Measurements from ENCODE around the gene NUP58. TPM values are rescaled to one million over a fixed set of nuclear protein-coding genes. Genes with fewer than 3 reads are reported as not detected.

Gene NUP58
- total and polyA plus RNA-seq, 9 of the 15 experiments (the other 6 are each of a cell fraction or from before 2014, with no cell fraction given) = 12.5 to 98.0 (median 42.6) TPM

GRCh38 chr13:25301347-25302113, at the start of gene NUP58 (continued):
- peak; percentile 75 for TF ChIP-seq E2F8 (IDR thresholded peaks at IDR 0.05; ENCODE audit: low read depth, partially characterized antibody)
- TF ChIP-seq, protein P1, sequence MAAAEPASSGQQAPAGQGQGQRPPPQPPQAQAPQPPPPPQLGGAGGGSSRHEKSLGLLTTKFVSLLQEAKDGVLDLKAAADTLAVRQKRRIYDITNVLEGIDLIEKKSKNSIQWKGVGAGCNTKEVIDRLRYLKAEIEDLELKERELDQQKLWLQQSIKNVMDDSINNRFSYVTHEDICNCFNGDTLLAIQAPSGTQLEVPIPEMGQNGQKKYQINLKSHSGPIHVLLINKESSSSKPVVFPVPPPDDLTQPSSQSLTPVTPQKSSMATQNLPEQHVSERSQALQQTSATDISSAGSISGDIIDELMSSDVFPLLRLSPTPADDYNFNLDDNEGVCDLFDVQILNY (CRISPR knock-in tag; IDR thresholded peaks at IDR 0.05) = no peak
- no peak for TF ChIP-seq ZKSCAN8 (CRISPR knock-in tag; IDR thresholded peaks at IDR 0.05)
- no peak for TF ChIP-seq KDM4B (IDR thresholded peaks at IDR 0.05; ENCODE audit: borderline replicate concordance in 2 of 2, low read depth in 1 of 2)
- no peak for TF ChIP-seq TEAD2 (tag; IDR thresholded peaks at IDR 0.05)
- TF ChIP-seq ATF7 (IDR thresholded peaks at IDR 0.05) = peak; percentile 69
- TF ChIP-seq PTBP1 (IDR thresholded peaks at IDR 0.05; ENCODE audit: low read depth, low read length) = no peak
- no peak for TF ChIP-seq ZBTB43 (CRISPR knock-in tag; IDR thresholded peaks at IDR 0.05)
- TF ChIP-seq SMAD4 (CRISPR knock-in tag; conservative IDR thresholded peaks at IDR 0.05) = peak; percentile 40; the same call in 1 of the 2 replicates
- no peak for TF ChIP-seq ARHGAP35 (IDR thresholded peaks at IDR 0.05; ENCODE audit: partially characterized antibody)
- TF ChIP-seq ZC3H4 (CRISPR knock-in tag; IDR thresholded peaks at IDR 0.05; ENCODE audit: borderline replicate concordance) = no peak
- peak; percentile 98 for TF ChIP-seq POLR2G (IDR thresholded peaks at IDR 0.05; ENCODE audit: low read depth, low read length)
- TF ChIP-seq, protein P2, sequence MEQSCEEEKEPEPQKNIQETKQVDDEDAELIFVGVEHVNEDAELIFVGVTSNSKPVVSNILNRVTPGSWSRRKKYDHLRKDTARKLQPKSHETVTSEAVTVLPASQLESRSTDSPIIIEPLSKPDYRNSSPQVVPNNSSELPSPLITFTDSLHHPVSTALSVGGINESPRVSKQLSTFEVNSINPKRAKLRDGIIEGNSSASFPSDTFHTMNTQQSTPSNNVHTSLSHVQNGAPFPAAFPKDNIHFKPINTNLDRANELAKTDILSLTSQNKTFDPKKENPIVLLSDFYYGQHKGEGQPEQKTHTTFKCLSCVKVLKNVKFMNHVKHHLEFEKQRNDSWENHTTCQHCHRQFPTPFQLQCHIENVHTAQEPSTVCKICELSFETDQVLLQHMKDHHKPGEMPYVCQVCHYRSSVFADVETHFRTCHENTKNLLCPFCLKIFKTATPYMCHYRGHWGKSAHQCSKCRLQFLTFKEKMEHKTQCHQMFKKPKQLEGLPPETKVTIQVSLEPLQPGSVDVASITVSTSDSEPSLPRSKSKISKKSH (CRISPR knock-in tag; IDR thresholded peaks at IDR 0.05) = no peak
- TF ChIP-seq BHLHE40 (IDR thresholded peaks at IDR 0.05; ENCODE audit: low read length) = 0 out of 2 replicates have a peak, but pooled peaks have one; percentile 11
- no peak for TF ChIP-seq RBM34 (IDR thresholded peaks at IDR 0.05; ENCODE audit: borderline replicate concordance, insufficient read depth, low read length)
- TF ChIP-seq ZNF212 (CRISPR knock-in tag; IDR thresholded peaks at IDR 0.05) = no peak
- peak; percentile 66 for TF ChIP-seq HMGN3 (IDR thresholded peaks at IDR 0.05; ENCODE audit: borderline replicate concordance, extremely low read depth, insufficient read length, low read depth, low read length)
- TF ChIP-seq MBD2 (IDR thresholded peaks at IDR 0.05; ENCODE audit: borderline replicate concordance, low read depth) = no peak
- TF ChIP-seq, protein P3, sequence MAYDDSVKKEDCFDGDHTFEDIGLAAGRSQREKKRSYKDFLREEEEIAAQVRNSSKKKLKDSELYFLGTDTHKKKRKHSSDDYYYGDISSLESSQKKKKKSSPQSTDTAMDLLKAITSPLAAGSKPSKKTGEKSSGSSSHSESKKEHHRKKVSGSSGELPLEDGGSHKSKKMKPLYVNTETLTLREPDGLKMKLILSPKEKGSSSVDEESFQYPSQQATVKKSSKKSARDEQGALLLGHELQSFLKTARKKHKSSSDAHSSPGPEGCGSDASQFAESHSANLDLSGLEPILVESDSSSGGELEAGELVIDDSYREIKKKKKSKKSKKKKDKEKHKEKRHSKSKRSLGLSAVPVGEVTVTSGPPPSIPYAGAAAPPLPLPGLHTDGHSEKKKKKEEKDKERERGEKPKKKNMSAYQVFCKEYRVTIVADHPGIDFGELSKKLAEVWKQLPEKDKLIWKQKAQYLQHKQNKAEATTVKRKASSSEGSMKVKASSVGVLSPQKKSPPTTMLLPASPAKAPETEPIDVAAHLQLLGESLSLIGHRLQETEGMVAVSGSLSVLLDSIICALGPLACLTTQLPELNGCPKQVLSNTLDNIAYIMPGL (CRISPR knock-in tag; IDR thresholded peaks at IDR 0.05) = no peak
